Measurements from ENCODE around the gene SEC24B.

Gene SEC24B

DNA sequence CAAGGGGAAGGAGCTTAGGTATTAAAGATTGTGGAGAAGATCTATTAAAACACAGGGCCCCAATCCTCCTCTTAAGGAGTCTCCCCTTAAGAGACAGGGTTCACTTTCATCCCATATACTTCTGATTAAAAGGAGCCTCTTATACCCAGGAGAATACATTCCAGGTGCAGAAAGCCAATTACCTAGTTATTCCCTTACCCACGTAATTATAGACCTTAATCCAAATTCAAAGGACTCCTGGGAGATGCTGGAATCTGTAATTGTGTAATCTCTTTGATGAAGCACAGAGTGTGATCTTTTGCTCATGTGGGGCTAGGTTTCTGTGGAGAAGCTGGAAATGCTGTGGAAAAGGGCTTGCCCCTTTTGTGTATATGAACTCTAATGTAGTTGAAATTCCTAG lies 1.4 kb upstream of the SEC24B start:
- H3K4me3 ChIP-seq (ENCODE audit: low read depth, low read length), result no peak overlapping the region
- TF ChIP-seq, protein P1, sequence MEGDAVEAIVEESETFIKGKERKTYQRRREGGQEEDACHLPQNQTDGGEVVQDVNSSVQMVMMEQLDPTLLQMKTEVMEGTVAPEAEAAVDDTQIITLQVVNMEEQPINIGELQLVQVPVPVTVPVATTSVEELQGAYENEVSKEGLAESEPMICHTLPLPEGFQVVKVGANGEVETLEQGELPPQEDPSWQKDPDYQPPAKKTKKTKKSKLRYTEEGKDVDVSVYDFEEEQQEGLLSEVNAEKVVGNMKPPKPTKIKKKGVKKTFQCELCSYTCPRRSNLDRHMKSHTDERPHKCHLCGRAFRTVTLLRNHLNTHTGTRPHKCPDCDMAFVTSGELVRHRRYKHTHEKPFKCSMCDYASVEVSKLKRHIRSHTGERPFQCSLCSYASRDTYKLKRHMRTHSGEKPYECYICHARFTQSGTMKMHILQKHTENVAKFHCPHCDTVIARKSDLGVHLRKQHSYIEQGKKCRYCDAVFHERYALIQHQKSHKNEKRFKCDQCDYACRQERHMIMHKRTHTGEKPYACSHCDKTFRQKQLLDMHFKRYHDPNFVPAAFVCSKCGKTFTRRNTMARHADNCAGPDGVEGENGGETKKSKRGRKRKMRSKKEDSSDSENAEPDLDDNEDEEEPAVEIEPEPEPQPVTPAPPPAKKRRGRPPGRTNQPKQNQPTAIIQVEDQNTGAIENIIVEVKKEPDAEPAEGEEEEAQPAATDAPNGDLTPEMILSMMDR (IDR thresholded peaks at IDR 0.05; ENCODE audit: borderline replicate concordance, insufficient read depth, low read depth, low read length), result no peak

DNA sequence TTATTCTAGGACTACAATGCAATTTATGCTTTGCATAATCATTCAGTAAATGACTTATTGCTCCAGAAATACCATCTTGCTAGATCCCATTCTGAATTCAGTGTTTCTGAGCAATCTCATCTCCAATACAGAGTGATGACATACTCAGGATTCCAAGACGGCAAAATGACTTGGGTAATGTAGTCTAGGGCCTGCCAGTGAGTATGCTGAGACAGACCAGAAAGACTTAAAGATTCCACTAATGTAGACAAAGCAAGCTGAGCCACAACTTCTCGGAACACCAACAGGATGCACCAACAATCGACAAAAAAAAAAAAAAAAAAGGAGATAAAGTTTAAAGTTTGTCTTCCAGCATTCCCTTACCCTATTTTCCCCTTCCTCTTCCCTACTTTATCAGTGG lies 919 bp upstream of the SEC24B start:
- H3K4me3 ChIP-seq (ENCODE audit: low read depth, low read length), result peak overlapping the region; percentile 83
- TF ChIP-seq, protein P1 (IDR thresholded peaks at IDR 0.05; ENCODE audit: borderline replicate concordance, insufficient read depth, low read depth, low read length), result no peak

DNA sequence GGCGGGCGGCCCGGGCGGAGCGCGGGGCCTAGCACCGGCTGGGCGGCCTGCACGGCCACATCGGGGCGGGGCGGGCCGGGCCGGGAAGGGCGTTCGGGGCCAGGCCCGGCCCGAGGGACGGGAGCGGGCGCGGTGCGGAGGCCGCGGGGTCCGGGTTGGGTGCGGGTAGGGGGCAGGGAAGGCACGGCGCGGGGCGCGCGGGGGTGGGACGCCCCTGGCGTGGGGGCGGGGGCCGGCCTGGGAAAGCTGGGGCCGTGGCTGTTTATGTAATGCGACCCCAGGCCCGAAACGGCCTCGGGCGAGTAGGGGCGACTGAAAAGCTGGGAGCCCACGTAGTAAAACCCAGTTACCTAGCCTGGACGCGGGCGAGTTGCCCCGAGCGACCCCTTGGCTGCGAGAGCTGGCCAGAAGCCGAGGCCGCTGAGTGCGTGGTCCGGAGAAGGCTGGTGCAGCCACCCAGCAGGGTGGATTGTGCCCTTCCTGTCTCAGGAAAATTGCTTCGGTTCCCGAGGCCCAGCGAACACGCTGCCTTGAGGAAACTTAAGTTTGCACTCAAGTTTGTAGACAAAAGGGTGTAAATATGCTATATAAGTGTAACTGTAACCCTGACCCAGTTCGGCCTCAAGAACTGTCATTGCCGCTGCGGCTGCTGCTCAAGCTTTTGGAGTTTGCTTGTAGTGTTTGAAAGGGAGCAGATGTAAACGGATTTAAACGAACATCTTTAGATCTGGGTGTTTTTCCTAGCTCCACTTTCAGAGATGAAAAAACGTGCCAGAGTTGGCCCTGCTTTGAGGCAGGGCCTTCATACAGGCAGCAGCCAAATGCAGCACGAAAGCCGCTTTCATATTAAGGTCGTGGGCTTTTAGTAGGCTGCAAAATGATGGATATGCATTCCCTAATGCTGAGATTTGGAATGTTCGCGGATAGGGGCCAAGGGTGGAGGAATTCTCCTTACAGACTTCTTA lies 674 bp downstream of the SEC24B start:
- peak overlapping the region; percentile 83 for H3K4me3 ChIP-seq (ENCODE audit: low read depth, low read length)
- TF ChIP-seq, protein P1 (IDR thresholded peaks at IDR 0.05; ENCODE audit: borderline replicate concordance, insufficient read depth, low read depth, low read length), result no peak

DNA sequence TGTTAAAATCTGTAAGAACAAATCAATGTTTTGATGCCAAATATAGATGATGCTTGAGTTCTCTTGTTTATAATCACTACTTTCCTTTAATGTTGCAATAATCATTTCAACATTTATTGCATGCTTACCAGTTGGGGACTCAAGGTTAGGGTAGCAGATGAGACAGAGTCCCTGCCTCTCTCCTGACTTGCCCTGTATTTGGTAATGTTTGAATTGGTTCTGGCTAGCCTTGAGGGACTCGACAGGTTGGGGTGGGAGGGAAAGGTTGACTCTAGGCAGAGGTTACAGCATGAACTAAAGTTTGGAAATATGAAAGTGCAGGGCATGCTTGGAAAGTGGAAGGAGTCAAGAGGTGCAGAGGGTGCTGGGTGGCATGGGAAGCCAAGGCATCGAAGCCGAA lies 2.0 kb downstream of the SEC24B start:
- H3K4me3 ChIP-seq (ENCODE audit: low read depth, low read length), result no peak overlapping the region
- TF ChIP-seq, protein P1 (IDR thresholded peaks at IDR 0.05; ENCODE audit: borderline replicate concordance, insufficient read depth, low read depth, low read length), result no peak

DNA sequence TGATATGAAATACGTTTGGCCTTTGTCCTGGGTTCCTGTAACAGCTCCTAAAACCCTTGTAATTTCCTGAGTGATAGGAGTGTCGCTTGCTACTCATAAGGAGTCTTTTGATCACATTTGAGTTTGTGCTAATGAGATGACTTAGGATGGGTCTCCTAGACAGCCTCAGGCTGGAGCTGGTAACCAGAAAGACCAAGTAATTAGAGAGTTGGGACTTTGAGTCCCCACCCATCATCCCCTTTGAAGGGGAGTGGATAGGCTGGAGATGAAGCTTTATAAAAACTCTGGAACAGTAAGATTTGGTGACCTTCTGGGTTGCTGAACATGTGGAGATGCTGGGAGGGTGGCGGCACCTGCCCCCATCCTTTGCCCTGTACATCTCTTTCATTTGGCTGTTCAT lies 2.9 kb downstream of the SEC24B start:
- TF ChIP-seq, protein P1 (IDR thresholded peaks at IDR 0.05; ENCODE audit: borderline replicate concordance, insufficient read depth, low read depth, low read length), result no peak
- no peak overlapping the region for H3K4me3 ChIP-seq (ENCODE audit: low read depth, low read length)

DNA sequence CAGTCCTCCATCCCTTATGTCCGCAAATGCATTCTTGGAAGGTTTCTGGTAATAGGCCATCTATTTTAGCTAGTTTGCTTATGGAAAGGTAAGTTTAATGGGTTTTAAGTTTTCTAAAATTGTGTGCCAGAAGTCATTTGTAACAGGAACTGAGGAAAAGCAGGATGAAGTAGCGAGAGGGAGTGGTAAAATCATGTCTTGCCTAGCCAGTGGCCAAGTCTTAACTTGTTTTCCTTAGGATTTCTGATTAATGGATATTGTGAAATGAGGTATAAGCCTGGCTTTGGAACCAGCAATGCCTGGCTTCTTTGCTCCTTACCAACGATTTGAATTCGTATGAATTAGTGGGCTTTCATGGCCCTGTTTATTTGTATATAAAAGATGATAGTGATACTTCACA lies 7.3 kb downstream of the SEC24B start:
- TF ChIP-seq, protein P1 (IDR thresholded peaks at IDR 0.05; ENCODE audit: borderline replicate concordance, insufficient read depth, low read depth, low read length), result no peak
- no peak overlapping the region for H3K4me3 ChIP-seq (ENCODE audit: low read depth, low read length)

All from GM12875 (cell line).